Left ventricle myocardium inferior (tissue), 1 donor: Measurements from ENCODE around the gene SPIN1. TPM values are rescaled to one million over a fixed set of nuclear protein-coding genes. Genes with fewer than 3 reads are reported as not detected.

Experiments
- DNase-seq: peaks from one replicate; pipeline ENCODE4 v3.0.0-alpha.2; 2020
- H3K27ac ChIP-seq: fragments of 200-600 bp; replicated peaks from 2 replicates; pipeline ENCODE4 v1.8.0; 2021
- H3K27me3 ChIP-seq: fragments of 200-600 bp; 2 replicates; pipeline ENCODE4 v1.8.0; 2021; ENCODE audit warnings: low read depth
- H3K36me3 ChIP-seq: fragments of 200-600 bp; 2 replicates; pipeline ENCODE4 v1.8.0; 2021
- H3K4me1 ChIP-seq: fragments of 200-600 bp; 2 replicates; pipeline ENCODE4 v1.8.0; 2021
- H3K4me3 ChIP-seq: fragments of 200-600 bp; 2 replicates; pipeline ENCODE4 v1.8.0; 2021; ENCODE audit warnings: mild to moderate bottlenecking, moderate library complexity
- H3K9me3 ChIP-seq: fragments of 200-600 bp; replicated peaks from 2 replicates; pipeline ENCODE4 v1.8.0; 2021
- intact Hi-C: fragments of 100-400 bp; cut with micrococcal nuclease; formaldehyde crosslinking; loops from one replicate; pipeline ENCODE4 v1.11.0; 2022
- total RNA-seq: library from RNA; stranded (reverse); fragmentation: NEBNext Ultra II Directional; extraction: Animal tissue kit (Norgen Biotek cat#: 25700); gene quantifications from one replicate; pipeline ENCODE4 v1.2.1, GENCODE V29; 2021
- TF ChIP-seq, protein P1 (sequence below): fragments of 200-600 bp; IDR thresholded peaks from 2 replicates; pipeline ENCODE4 v1.8.0; 2021; ENCODE audit warnings: antibody characterized with exemption, mild to moderate bottlenecking, borderline replicate concordance
- donor health status: DM: no; HTN: yes; CAD: no; lungs with severe emphysema.

SPIN1 gene
- total RNA-seq, 1 donor from 2014 or later: 55.8 TPM

DNA sequence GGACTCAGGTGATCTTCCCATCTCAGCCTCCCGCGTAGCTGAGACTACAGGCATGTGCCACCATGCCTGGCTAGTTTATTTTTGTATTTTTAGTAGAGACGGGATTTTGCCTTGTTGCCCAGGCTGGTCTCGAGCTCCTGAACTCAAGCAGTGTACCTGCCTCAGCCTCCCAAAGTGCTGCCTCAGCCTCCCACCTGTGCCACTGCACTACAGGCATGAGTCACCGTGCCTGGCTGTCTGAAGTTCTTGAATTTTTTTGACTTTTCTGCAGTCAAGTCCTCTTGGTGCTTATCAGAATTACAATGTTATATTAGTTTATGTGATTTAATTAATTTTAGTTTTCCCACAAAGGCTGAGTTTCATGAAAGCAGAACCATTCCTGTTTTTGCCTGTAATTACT, 9.8 kb downstream of the SPIN1 start:
- TF ChIP-seq, protein P1, sequence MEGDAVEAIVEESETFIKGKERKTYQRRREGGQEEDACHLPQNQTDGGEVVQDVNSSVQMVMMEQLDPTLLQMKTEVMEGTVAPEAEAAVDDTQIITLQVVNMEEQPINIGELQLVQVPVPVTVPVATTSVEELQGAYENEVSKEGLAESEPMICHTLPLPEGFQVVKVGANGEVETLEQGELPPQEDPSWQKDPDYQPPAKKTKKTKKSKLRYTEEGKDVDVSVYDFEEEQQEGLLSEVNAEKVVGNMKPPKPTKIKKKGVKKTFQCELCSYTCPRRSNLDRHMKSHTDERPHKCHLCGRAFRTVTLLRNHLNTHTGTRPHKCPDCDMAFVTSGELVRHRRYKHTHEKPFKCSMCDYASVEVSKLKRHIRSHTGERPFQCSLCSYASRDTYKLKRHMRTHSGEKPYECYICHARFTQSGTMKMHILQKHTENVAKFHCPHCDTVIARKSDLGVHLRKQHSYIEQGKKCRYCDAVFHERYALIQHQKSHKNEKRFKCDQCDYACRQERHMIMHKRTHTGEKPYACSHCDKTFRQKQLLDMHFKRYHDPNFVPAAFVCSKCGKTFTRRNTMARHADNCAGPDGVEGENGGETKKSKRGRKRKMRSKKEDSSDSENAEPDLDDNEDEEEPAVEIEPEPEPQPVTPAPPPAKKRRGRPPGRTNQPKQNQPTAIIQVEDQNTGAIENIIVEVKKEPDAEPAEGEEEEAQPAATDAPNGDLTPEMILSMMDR: no peak
- no peak for DNase-seq
- no peak overlapping the region for H3K27ac ChIP-seq
- no peaks in the 10 kb centered on the region for H3K9me3 ChIP-seq
- no peak overlapping the region for H3K4me3 ChIP-seq
- H3K27me3 ChIP-seq: no peaks in the 10 kb centered on the region
- intact Hi-C loops: no loop called here
- H3K4me1 ChIP-seq: peaks cover 31% of the 10 kb centered on the region
- H3K36me3 ChIP-seq: no peaks in the 10 kb centered on the region

DNA sequence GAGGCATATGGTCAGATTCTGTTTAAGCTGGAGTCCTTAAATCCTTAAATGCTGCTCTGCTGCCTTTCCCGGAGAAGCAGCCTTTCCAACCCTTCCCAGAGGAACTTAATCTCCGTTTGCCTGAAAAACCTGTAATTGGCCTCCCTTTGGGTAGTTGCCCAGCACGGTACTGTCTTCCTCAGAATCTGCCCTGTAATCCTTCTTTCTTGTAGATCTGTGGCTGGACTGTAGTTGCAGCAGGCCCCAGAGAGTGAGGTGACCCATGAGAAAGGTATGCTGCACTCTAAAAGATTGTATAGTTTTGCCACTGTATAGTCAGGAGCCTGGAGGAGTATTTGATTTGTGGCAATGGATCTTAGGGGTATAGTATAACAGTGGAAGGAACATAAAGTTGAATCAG, 11.7 kb downstream of the SPIN1 start:
- intact Hi-C loops: no loop called here

DNA sequence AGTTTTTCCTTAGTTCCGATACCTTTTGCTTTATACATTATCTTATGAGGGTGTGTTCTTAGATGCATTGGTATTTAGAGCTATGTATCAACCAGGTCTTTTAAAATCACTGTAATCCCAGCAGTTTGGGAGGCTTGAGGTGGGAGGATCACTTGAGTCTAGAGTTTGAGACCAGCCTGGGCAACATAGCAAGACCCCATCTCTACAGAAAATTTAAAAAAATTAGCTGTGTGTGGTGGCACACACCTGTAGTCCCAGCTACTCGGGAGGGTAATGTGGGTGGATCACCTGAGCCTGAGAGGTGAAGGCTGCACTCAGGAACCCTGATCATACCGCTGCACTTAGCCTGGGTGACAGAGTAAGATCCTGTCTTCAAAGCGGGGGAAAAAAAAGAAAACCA, 15.1 kb downstream of the SPIN1 start:
- TF ChIP-seq, protein P1: no peak
- Histone ChIP-seq H3K9me3 (no peaks in the 10 kb centered on the region), H3K4me3 (no peak overlapping the region), H3K27me3 (no peaks in the 10 kb centered on the region), H3K36me3 (no peaks in the 10 kb centered on the region), H3K27ac (no peak overlapping the region), H3K4me1 (peaks cover 18% of the 10 kb centered on the region)
- intact Hi-C loops: no loop called here
- DNase-seq: no peak

More for the DNA sequence above, 11.7 kb downstream of the SPIN1 start:
- Histone ChIP-seq H3K36me3 (no peaks in the 10 kb centered on the region), H3K9me3 (no peaks in the 10 kb centered on the region), H3K4me1 (peaks cover 37% of the 10 kb centered on the region), H3K27me3 (no peaks in the 10 kb centered on the region), H3K27ac (no peak overlapping the region), H3K4me3 (no peak overlapping the region)
- TF ChIP-seq, protein P1: no peak
- DNase-seq: no peak

DNA sequence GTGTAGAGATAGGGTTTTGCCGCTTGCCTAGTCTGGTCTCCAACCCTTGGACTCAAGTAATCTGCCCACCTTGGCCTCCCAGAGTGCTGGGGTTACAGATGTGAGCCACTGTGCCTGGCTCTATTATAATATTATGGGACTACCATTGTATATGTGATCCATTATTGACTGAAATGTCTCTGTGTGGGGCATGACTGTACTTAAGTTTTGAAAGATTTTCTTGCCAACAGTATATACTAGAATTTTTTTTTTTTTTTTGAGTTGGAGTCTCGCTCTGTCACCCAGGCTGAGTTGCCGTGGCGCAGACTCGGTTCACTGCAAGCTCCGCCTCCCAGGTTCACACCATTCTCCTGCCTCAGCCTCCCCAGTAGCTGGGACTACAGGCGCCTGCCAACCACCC, 17.8 kb downstream of the SPIN1 start:
- Histone ChIP-seq H3K27ac (no peak overlapping the region), H3K4me3 (no peak overlapping the region), H3K36me3 (no peaks in the 10 kb centered on the region), H3K9me3 (no peaks in the 10 kb centered on the region), H3K4me1 (peaks cover 11% of the 10 kb centered on the region), H3K27me3 (no peaks in the 10 kb centered on the region)
- TF ChIP-seq, protein P1: no peak
- intact Hi-C loops: no loop called here
- DNase-seq: no peak

DNA sequence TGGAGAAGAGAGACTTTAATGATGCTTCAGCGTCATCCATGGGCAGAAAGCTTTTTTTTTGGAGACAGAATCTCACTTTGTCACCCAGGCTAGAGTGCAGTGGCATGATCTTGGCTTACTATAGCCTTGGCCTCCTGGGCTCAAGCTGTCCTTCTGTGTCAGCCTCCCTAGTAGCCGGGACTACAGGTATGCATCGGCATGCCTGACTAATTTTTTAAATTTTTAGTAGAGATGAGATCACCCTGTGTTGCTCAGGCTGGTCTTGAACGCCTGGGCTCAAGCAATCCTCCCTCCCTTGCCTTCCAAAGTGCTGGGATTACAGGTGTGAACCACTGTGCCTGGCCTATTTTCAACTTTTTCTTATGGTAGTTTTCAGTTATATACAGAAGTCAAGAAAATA, 23.2 kb downstream of the SPIN1 start:
- Histone ChIP-seq H3K9me3 (peaks cover 20% of the 10 kb centered on the region), H3K4me3 (no peak overlapping the region), H3K4me1 (no peaks in the 10 kb centered on the region), H3K27ac (no peak overlapping the region), H3K36me3 (peaks cover 17% of the 10 kb centered on the region), H3K27me3 (no peaks in the 10 kb centered on the region)
- no peak for DNase-seq
- intact Hi-C loops: no loop called here
- TF ChIP-seq, protein P1: no peak

DNA sequence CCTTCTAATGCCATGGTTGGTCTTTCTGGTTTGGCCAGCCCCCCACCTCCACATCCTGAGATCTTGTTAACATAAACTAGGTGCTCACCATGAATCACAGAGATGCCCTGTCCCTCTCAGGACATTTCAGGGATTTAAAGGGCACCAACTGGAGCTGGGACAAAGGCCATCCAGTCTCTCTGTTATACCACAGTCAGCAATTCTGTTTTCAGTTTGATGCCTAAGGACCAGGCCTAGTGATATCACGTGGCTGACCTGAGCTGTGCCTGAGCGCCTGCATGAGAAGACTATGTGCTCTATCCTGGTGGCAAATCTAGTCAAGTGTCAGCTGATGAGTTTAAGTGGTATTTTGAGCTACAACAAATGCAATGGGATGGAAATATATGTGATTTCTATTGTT, 26.1 kb downstream of the SPIN1 start:
- intact Hi-C loops: no loop called here
- H3K4me1 ChIP-seq: no peaks in the 10 kb centered on the region
- no peaks in the 10 kb centered on the region for H3K27me3 ChIP-seq
- peaks cover 29% of the 10 kb centered on the region for H3K9me3 ChIP-seq
- no peak overlapping the region for H3K27ac ChIP-seq
- DNase-seq: no peak
- no peak overlapping the region for H3K4me3 ChIP-seq
- H3K36me3 ChIP-seq: peaks cover 44% of the 10 kb centered on the region
- TF ChIP-seq, protein P1: no peak
